HG02642 (cell line): ENCODE data around the gene TBRG4.
"Not testable (repeated sequence)": the region's sequence is repeated elsewhere in the genome, so short reads cannot be mapped to it uniquely, and the experiment has no call there.

ENCODE experiments used
- ATAC-seq: cut with Tn5 transposase; IDR thresholded peaks from one replicate; pipeline ENCODE4 v1.9.1; 2021; ENCODE audit warnings: mild to moderate bottlenecking; ENCODE audit not compliant: unreplicated experiment, poor library complexity

The TBRG4 gene

DNA sequence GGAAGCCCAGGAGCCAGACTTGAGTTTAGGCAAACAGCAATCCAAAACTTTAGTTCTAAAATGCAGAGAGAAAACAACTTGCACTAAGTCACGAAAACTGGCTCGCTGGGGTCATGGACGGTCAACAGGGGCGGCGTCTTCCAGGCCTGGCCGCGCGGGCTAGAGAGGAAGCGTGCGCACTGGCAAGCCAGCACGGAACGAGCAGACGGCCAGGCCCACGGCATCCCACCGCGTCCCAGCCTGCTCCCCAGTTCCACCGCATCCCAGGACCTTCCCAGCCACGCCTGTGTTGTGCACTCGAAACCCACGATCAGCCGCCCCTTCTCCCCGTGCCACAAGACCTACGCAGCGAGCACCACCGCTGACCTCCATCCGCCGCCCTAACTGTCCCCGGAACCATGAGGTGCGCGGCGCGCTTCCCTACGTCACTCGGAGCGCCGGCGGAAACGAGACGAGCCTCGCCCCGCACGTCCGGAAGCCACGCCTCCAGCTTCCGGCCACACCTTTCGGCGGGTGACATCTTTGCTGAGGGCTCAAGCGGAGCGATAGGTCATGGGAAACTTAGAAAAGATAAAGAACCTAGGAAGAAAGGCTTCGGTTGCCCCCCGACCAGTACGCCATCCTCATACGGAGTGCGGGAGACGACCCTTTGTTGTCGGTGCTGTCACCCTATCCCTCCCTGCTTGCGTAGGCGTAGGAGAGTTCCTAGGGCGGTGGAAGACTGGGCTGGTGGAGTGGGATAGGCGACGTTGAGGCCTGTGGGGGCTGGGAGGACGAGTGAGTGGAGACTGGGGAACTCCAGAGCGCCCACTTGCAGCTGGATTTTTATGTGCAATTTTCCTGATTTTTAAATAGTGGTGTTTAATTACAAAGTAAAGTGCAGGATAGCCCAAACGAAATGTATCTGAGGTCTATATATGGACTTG lies at the start of gene TBRG4:
Gene TBRG4, minus strand, starts transcription at position 400 of the 926 bp plus-strand sequence. CDS start 2,460 bp downstream, outside the sequence.
- ATAC-seq: peak; percentile 97

- no peak for ATAC-seq
These were observed 49.6 kb upstream of the TBRG4 start for GRCh38 chr7:45161138-45161537.

DNA sequence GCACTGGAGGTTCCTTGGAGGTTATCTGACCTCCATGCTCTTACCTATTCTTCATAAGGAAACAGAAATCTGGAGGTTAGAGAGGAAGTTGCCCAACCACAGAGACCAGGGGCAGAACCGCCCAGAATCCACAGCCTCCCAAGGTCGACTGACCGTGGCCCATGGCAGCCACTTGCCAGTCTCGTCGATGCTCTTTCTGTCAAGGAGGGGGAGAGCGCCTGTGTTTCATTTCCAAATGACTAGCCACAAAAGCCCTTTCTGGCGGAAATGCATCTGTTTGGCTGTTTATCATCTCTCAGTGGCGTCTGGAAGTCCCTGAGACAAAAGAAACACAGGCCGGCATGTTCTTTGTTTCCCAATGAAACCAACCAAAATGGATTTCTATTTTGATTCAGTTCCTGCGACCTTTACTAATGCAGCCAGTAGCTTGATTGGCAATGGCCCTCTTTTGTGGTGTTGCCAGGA lies 49.0 kb upstream of the TBRG4 start:
- ATAC-seq: peak; percentile 49

DNA sequence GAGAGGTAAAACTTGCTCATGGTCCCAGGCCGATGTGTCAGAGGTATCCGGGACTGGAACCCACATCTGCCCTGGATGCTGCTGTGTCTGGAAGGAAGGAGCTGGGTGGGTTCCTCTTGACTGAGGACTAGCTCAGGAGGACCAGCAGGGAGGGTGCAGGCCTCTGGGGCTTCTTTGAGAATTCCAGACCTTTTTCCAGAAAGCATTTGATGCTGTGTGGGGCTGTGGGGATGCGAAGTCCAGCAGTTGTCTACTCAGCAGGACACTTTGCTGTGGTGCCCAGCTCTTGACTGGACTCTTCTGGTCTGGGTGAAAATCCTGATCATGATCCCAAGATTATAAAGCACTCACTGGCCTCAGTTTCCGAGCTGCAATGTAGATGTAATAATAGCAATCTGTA lies 47.8 kb upstream of the TBRG4 start:
- no peak for ATAC-seq

GRCh38 chr7:45158471-45158870 lies 47.0 kb upstream of the TBRG4 start:
- no peak for ATAC-seq

DNA sequence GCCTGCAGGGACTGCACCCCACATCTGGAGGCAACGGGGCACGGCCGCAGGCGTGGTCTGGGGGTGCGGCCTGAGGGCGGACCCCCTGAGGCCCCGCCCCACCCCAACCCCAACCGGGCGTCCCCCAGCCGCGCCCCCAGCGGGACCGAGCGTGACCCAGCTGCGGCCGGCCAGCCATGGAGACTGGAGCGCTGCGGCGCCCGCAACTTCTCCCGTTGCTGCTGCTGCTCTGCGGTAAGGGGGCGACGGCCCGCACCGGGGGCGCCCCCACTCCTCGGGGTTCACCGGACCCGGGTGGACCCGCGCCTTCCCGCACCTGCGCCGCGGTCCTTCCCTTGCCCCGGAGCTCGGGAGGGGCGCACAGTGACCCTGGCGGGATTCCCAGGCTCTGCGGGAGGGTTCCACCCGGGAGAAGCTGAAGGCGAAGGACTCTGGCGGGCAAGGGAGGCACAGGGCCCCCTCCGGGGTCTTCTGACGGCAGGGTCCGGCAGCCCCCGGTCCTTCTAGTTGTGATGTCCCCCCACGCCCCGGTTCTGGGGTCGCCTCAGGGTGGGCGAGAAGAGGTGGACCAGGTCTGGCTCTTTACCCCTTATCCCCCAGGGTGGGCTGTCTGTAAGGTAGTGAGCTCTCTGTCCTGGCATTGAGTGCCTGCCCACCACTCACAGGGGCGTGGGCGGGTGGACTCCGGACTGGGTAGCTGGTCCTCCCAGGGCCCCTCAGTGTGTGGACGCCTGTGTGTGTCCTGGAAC lies 46.3 kb upstream of the TBRG4 start, which contains the start of gene RAMP3:
Gene RAMP3, plus strand, starts transcription at position 139 of the 749 bp plus-strand sequence. Its CDS starts 38 bp downstream, at position 177.
- no peak for ATAC-seq

DNA sequence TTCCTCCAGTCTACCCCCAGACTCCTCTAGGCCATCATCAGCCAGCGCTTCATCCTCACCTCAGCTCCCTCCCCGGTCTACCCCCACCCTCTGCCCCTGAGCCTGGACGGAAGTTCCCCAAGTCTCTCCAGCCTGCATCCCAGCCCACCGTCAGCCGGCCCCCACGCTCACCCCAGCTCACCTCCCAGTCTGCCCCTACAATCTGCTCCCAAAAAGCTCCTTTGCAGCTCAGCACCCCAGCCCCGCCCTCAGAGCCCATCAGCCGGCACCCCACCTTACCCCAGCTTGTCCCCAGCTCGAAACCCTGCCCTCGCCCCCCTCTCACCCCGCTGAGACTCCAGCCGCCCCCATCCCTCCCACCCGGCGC lies 45.8 kb upstream of the TBRG4 start:
- ATAC-seq: no peak

DNA sequence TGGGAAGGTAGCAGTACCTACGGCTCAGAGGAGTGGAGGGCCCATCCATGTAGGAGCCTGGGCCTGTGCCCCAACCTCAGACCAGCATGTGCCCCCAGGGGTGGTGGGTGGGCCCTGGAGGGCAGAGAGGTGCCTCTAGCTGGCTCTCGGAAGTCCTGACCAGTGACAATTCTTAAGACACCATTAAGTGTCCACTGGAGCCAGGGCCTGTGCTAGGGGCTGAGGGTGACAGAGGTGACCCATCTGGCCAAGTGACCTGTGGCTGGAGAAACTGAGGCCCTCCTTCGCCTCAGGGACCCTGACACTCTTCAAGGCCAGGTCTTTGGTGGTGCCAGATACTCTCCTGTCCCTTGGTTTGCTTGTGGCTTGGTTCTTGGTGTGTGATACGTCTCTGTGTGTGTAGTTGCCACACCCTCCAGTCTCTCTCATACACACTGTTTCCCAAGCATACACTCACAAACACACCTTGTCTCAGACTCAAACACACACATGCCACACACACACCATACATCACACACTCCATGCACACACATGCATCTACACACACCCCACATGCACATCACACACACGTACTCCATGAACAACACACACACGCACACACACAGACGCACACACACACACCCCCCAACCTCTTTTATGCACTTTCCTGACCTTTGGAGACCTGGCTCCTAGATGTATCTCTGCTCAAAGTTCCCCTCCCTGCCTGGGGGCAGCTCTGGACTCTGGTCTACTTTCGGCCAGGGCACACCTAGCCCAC lies 45.2 kb upstream of the TBRG4 start:
- ATAC-seq: no peak

GRCh38 chr7:45155941-45156340 lies 44.4 kb upstream of the TBRG4 start:
- ATAC-seq: no peak

GRCh38 chr7:45155357-45155900 lies 43.9 kb upstream of the TBRG4 start:
- no peak for ATAC-seq

DNA sequence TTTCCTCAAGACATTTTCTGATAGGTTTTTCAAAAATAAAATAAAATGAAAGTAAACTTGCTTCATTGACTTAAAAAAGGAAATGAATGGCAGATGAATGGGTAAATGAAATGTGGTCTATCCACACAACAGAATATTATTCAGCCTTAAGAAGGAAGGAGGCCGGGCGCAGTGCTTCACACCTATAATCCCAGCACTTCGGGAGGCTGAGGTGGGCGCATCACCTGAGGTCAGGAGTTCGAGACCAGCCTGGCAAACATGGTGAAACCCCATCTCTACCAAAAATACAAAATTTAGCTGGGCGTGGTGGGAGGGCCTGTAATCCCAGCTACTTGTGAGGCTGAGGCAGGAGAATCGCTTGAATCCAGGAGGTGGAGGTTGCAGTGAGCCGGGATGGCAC lies 42.4 kb upstream of the TBRG4 start:
- ATAC-seq: not testable (repeated sequence)

DNA sequence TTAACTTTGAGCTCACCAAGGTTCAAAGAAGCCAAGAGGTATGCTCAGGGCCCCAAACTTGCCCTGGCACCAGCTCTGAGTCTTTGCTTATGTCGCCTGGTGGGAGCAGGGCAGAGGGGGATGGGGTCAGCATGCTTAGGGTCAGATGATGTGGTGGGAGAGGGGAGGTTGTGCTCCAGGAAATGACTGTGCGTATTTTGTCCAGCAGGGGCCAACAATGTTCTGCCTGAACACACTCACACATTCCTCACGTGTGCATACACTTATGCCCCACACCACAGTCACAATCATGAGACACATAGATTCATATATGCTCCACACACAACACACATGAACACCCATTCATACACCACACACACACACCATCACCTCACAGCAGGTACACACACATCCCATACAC lies 41.7 kb upstream of the TBRG4 start:
- ATAC-seq: no peak

DNA sequence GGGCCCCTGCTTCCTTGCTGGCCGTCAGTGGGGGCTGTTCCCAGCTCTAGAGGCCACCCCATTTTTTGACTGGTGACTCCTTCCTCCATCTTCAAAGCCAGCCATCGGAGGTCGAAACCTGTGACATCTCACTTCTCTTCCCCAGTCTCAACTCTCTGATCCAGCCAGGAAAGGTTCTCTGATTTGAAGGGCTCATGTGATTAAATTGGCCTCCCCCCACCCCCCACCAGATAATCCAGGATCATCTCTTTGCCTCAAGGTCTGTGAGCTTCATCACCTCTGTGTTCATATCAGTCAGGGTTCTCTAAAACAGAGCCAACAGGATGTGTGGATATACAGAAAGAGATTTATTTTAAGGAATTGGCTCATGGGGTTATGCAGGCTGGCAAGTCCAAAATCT lies 40.5 kb upstream of the TBRG4 start:
- no peak for ATAC-seq

DNA sequence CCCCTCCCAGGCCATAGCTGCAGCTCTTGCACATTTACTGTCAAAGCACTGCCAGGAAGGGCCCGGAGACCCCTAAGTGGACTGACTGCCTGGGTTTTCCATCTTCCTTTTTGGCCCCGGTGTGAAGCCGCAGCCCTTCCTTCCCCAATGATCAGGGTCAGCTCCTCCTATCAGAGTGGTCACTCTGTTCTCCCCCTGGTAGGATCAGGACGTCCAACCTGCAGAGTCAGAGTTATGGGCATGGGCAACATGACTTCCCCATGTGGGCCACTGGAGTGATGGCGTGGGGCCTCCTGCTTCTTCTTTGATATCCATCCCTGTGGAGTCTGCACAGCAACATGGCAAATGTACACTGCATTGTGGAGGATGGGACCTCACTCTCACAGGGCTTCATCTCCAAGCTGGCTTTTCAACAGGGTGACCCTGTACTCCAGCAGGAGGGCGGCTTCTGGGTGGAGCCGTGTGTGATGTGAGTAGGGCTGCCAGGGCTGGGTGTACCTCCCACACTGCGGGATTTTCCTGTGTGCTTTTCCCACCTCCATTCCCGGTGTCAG lies 39.7 kb upstream of the TBRG4 start:
- no peak for ATAC-seq

GRCh38 chr7:45150199-45150598 lies 38.7 kb upstream of the TBRG4 start:
- no peak for ATAC-seq

DNA sequence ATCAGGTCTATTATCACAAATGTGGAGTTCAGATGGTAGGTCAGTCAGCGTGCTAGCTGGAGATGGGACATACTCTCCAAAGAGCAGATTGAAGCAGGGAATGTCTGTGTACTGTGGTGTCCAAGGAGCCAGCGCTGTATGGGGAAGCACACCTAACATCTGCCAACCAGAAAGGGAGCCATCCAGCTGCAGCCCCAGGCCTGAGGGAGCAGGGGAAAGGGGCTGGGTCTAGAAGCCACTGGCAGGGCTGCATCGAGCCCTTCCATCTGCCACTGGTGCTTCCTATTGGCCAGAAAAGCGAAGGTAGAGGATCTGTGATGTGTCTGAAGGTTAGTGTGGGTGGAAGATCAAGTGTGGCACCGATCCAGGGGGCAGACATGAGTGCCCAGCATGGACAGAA lies 38.1 kb upstream of the TBRG4 start:
- ATAC-seq: no peak

- no peak for ATAC-seq
These were observed 37.1 kb upstream of the TBRG4 start for GRCh38 chr7:45148653-45148973.

DNA sequence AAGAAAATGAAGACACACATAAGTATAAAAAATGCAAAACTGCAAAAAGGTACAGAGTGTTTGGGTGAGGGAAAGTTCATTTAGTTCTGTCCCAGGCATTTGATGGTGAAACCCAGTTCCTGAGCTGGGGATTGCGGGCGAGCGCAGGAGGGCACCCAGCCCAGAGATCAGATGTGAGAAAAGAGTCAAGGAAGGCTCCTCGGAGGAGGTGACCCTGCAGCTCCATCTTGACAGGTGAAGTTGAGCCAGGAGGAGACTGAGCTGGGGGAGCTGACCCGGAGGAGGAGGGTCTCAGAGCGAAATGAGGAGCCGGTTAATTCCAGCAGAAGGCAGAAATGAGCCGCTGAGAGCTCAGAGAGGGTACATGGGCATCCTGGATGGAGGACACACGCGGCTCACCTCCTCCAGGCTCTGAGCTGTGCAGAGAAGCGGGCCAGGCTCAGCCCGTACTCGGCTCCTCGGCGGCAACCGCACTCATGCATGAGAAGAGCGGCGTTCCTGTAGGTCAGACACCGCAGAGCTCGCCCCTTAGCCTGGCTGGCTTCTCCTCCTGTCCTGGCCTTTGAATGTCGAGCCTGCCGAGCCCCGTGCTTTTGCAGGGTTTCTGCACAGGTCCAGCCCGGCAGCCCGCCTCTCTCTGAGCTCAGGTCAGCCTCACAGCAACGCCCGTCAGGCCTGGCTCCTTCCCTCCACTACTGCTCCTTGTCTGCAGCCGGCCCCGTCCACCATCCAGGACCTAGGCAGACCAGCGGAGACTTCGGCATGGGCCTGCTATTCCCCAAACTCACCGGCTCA lies 36.6 kb upstream of the TBRG4 start:
- ATAC-seq: no peak
